Erythroblast (primary cell): Measurements from ENCODE around the gene PLEKHN1.

ENCODE experiments used
- GATA1 ChIP-seq: IDR thresholded peaks from 2 replicates; pipeline ENCODE4 v1.6.1; 2011; ENCODE audit warnings: low read depth, mild to moderate bottlenecking, control low read depth, low read length, moderate library complexity
- POLR2A ChIP-seq: IDR thresholded peaks from 2 replicates; pipeline ENCODE4 v1.6.1; 2011; ENCODE audit warnings: mild to moderate bottlenecking, low read length

DNA sequence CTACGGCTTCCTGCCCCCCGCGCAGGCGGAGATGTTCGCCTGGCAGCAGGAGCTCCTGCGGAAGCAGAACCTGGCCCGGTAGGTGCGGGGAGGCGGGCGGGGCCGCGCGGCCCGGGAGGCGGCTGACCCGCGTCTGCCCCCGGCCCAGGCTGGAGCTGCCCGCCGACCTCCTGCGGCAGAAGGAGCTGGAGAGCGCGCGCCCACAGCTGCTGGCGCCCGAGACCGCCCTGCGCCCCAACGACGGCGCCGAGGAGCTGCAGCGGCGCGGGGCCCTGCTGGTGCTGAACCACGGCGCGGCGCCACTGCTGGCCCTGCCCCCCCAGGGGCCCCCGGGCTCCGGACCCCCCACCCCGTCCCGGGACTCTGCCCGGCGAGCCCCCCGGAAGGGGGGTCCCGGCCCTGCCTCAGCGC, 23.9 kb upstream of the PLEKHN1 start:
- TF ChIP-seq POLR2A, result no peak
- TF ChIP-seq GATA1, result no peak
